Activated CD8-positive, alpha-beta T cell treated with anti-CD3 and anti-CD28 coated beads for 36 hours (primary cell): ENCODE data around the gene NR2F6. TPM values are rescaled to one million over a fixed set of nuclear protein-coding genes. Genes with fewer than 3 reads are reported as not detected.

ENCODE experiments used
- ATAC-seq: fragments of 200-7000 bp; cut with Tn5 transposase; one replicate; pipeline ENCODE4 v1.10.0; 2021; ENCODE audit warnings: mild to moderate bottlenecking, moderate library complexity
- CTCF ChIA-PET: fragments of 350-600 bp; sonication (Branson Sonifier 250); formaldehyde crosslinking; loops from one replicate; lab custom pipeline; 2021; ENCODE audit warnings: antibody characterized with exemption; lab: Charles Lee
- POLR2A ChIA-PET: fragments of 350-600 bp; sonication (Branson Sonifier 250); formaldehyde crosslinking; loops from one replicate; lab custom pipeline; 2021; ENCODE audit warnings: antibody characterized with exemption; lab: Charles Lee
- DNase-seq: peaks from one replicate; pipeline ENCODE4 v3.0.0-alpha.2; 2020
- H3K27ac Mint-ChIP-seq: one replicate; pipeline ENCODE4 v1.8.0; 2021; ENCODE audit warnings: mild to moderate bottlenecking, mixed read lengths
- H3K27me3 Mint-ChIP-seq: one replicate; pipeline ENCODE4 v1.8.0; 2021; ENCODE audit warnings: mixed read lengths
- H3K36me3 Mint-ChIP-seq: one replicate; pipeline ENCODE4 v1.8.0; 2021; ENCODE audit warnings: low read depth, mixed read lengths
- H3K4me1 Mint-ChIP-seq: one replicate; pipeline ENCODE4 v1.8.0; 2021; ENCODE audit warnings: low read depth, mixed read lengths
- H3K4me3 Mint-ChIP-seq: one replicate; pipeline ENCODE4 v1.8.0; 2021; ENCODE audit warnings: mild to moderate bottlenecking, moderate library complexity, mixed read lengths
- H3K9me3 Mint-ChIP-seq: one replicate; pipeline ENCODE4 v1.8.0; 2021; ENCODE audit warnings: mixed read lengths
- intact Hi-C: fragments of 100-400 bp; cut with micrococcal nuclease; formaldehyde crosslinking; loops from one replicate; pipeline ENCODE4 v1.10.0; 2022
- total RNA-seq, 2 experiments: library from RNA; stranded (reverse); gene quantifications; one replicate each; pipeline ENCODE4 v1.2.3, GENCODE V29; 2021
- TF ChIP-seq, protein P1 (sequence below): fragments of 200-600 bp; IDR thresholded peaks from one replicate; pipeline ENCODE4 v1.8.0; 2022; ENCODE audit warnings: antibody characterized with exemption, mild to moderate bottlenecking

NR2F6 gene
- total RNA-seq, 2 experiments from 2014 or later: 7.0 TPM

DNA sequence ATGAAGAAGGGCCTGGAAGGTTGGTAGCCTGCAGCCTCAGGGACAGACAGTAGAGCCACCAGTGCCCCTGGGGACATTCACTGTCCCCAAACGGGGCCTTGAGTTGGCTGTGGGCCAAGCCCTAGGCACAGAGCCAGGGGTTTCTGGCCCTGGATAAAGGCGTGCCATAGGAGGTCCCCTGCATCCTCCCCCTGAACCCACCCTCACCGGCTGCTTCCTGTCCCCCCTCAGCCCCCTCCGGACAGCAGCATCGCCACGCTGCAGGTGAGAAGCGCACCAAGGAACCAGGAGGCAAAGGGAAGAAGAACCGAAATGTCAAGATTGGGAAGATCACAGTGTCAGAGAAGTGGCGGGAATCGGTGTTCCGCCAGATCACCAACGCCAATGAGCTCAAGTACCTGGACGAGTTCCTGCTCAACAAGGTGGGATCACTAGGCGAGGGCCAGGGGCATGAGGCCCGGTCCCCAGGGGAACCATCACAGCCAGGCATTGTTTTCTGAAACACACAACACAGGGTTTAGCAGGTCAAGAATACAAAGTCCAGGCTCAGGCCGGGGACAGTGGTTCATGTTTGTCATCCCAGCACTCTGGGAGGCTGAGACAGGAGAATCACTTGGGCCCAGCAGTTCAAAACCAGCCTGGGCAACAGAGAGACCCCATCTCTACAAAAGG lies 45.2 kb downstream of the NR2F6 start:
- TF ChIP-seq, protein P1, sequence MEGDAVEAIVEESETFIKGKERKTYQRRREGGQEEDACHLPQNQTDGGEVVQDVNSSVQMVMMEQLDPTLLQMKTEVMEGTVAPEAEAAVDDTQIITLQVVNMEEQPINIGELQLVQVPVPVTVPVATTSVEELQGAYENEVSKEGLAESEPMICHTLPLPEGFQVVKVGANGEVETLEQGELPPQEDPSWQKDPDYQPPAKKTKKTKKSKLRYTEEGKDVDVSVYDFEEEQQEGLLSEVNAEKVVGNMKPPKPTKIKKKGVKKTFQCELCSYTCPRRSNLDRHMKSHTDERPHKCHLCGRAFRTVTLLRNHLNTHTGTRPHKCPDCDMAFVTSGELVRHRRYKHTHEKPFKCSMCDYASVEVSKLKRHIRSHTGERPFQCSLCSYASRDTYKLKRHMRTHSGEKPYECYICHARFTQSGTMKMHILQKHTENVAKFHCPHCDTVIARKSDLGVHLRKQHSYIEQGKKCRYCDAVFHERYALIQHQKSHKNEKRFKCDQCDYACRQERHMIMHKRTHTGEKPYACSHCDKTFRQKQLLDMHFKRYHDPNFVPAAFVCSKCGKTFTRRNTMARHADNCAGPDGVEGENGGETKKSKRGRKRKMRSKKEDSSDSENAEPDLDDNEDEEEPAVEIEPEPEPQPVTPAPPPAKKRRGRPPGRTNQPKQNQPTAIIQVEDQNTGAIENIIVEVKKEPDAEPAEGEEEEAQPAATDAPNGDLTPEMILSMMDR: no peak
- ChIA-PET POLR2A (interaction anchor here (1.1 to 1.2 kb wide), 2 partner anchors 8 to 13 kb away, joined by 3 to 4 read pairs; no protein-coding TSS in a partner anchor), CTCF (no interaction called here)
- intact Hi-C loops: no loop called here
- Mint-ChIP-seq H3K4me3 (no peak overlapping the region), H3K27me3 (no peaks in the 10 kb centered on the region), H3K9me3 (no peaks in the 10 kb centered on the region), H3K4me1 (no peaks in the 10 kb centered on the region), H3K27ac (no peak overlapping the region), H3K36me3 (peaks cover 52% of the 10 kb centered on the region)
- ATAC-seq (no peak), DNase-seq (no peak)

DNA sequence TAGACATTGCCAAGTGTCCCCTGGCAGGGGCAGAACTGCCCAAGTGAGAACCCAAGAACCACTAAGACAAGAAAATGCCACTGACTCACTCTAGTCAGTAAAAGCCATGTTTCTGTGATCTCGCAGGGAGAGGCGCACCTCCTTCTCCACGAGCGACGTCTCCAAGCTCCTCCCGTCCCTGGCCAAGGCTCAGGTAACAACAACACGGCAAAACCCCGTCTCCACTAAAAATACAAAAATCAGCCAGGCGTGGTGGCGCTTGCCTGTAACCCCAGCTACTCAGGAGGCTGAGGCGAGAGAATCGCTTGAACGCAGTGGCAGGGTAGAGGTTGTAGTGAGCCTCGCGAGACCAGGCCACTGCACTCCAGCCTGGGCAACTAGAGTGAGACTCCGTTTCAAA lies 48.1 kb downstream of the NR2F6 start:
- no peak for ATAC-seq
- H3K27ac Mint-ChIP-seq: no peak overlapping the region
- intact Hi-C loops: no loop called here

DNA sequence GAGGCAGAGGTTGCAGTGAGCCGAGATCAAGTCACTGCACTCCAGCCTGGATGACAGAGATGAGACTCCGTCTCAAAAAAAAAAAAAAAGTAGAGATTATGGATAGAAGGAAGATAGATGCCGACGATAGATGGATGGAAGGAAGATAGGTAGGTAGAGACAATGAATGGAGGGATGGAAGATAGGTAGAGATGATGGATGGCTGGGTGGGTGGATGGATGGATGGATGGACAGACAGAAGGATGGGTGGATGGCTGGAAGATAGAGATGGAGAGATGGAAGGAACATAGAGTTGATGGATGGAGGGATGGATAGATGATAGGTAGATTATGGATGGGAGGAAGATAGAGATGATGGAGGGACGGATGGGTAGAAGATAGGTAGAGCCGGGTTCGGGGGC lies 49.1 kb downstream of the NR2F6 start:
- Mint-ChIP-seq H3K4me1 (no peaks in the 10 kb centered on the region), H3K36me3 (peaks cover 36% of the 10 kb centered on the region), H3K27ac (peak overlapping the region; percentile 54), H3K4me3 (no peak overlapping the region), H3K27me3 (no peaks in the 10 kb centered on the region), H3K9me3 (no peaks in the 10 kb centered on the region)
- ChIA-PET CTCF (no interaction called here), POLR2A (no interaction called here)
- DNase-seq: no peak
- ATAC-seq: no peak
- TF ChIP-seq, protein P1: no peak
- intact Hi-C loops: no loop called here

More for the DNA sequence above, 48.1 kb downstream of the NR2F6 start:
- no peaks in the 10 kb centered on the region for H3K4me1 Mint-ChIP-seq
- no peak overlapping the region for H3K4me3 Mint-ChIP-seq
- no peaks in the 10 kb centered on the region for H3K27me3 Mint-ChIP-seq
- POLR2A ChIA-PET: no interaction called here
- peaks cover 46% of the 10 kb centered on the region for H3K36me3 Mint-ChIP-seq
- CTCF ChIA-PET: no interaction called here
- no peaks in the 10 kb centered on the region for H3K9me3 Mint-ChIP-seq
- no peak for DNase-seq
- TF ChIP-seq, protein P1: no peak

DNA sequence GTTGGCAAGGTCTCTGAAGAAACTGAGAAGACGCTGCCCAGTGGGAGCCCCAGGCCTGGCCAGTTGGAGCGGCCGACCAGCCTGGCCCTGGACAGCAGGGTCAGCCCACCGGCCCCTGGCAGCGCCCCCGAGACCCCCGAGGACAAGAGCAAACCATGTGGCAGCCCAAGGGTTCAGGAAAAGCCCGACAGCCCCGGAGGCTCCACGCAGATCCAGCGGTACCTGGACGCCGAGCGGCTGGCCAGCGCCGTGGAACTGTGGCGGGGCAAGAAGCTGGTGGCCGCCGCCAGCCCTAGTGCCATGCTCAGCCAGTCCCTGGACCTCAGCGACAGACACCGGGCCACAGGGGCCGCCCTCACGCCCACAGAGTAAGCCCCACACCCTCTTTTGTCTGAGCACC lies 50.6 kb downstream of the NR2F6 start:
- CTCF ChIA-PET: no interaction called here
- TF ChIP-seq, protein P1: no peak
- intact Hi-C loops: no loop called here
- Mint-ChIP-seq H3K4me1 (no peaks in the 10 kb centered on the region), H3K27me3 (no peaks in the 10 kb centered on the region), H3K36me3 (peaks cover 39% of the 10 kb centered on the region), H3K27ac (no peak overlapping the region), H3K9me3 (no peaks in the 10 kb centered on the region), H3K4me3 (no peak overlapping the region)
- DNase-seq: no peak
- POLR2A ChIA-PET: interaction anchor here (1.0 kb wide), 1 partner anchor 13 kb away, joined by 3 read pairs; no protein-coding TSS in a partner anchor
- no peak for ATAC-seq

DNA sequence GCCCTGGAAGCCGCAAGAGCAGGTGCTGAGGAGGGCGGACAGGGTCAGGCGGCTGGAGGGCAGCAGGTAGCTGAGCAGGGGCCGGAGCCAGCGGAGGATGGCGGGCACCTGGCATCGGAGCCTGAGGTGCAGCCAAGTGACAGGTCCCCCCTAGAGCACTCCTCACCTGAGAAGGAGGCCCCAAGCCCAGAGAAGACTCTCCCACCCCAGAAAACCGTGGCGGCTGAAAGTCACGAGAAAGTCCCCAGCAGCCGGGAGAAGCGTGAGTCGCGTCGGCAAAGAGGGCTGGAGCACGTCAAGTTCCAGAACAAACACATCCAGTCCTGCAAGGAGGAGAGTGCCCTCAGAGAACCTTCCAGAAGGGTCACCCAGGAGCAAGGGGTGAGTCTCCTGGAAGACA lies 51.1 kb downstream of the NR2F6 start:
- intact Hi-C loops: no loop called here
- ATAC-seq: no peak
- Mint-ChIP-seq H3K27ac (no peak overlapping the region), H3K4me3 (no peak overlapping the region), H3K27me3 (no peaks in the 10 kb centered on the region), H3K9me3 (no peaks in the 10 kb centered on the region), H3K36me3 (peaks cover 39% of the 10 kb centered on the region), H3K4me1 (no peaks in the 10 kb centered on the region)
- TF ChIP-seq, protein P1: no peak
- ChIA-PET POLR2A (no interaction called here), CTCF (no interaction called here)
- DNase-seq: no peak
